BE2C (cell line): ENCODE measurements around the gene ZBTB16.

ENCODE experiments used
- DNase-seq: peaks from one replicate; pipeline ENCODE4 v3.0.0-alpha.2; 2020
- H3K27me3 ChIP-seq: fragments of 250-450 bp; sonication (Bioruptor Pico); 2 replicates; pipeline ENCODE4 v1.5.1; 2020; ENCODE audit warnings: mild to moderate bottlenecking
- H3K36me3 ChIP-seq: fragments of 250-450 bp; sonication (Bioruptor Pico); 2 replicates; pipeline ENCODE4 v1.5.1; 2020; ENCODE audit warnings: mild to moderate bottlenecking
- H3K4me1 ChIP-seq: fragments of 250-450 bp; sonication (Bioruptor Pico); 2 replicates; pipeline ENCODE4 v1.5.1; 2020
- H3K4me3 ChIP-seq: 2 replicates; pipeline ENCODE4 v1.5.1; 2011; ENCODE audit warnings: low read depth, low read length
- H3K9me3 ChIP-seq: fragments of 250-450 bp; sonication (Bioruptor Pico); 2 replicates; pipeline ENCODE4 v1.5.1; 2020
- TF ChIP-seq, protein P1 (sequence below): IDR thresholded peaks from 2 replicates; pipeline ENCODE4 v1.5.1; 2012; ENCODE audit warnings: mild to moderate bottlenecking, low read depth, low read length

The ZBTB16 gene

DNA sequence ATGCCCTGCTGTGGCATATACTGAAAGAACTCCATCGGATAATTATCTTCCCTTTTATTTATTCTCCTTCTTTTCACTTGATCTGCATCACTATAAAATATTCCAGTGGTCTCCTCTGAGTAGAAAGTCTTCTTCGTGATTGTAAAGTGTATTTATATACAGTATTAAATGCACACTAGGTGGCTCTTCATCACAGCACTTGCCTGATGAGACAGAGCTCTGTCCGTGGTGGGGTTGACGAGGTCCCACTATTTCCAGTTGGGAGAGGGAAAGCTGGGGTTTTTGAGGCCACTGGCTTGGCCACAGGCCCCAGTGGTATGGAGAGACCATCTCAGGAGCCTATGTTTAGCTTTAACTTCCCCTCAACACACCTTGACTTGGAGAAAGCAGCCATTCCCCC is 31.6 kb upstream of the ZBTB16 start:
- no peaks in the 10 kb centered on the region; the same call in 1 of the 2 replicates for H3K27me3 ChIP-seq
- no peak for DNase-seq
- no peaks in the 10 kb centered on the region for H3K4me1 ChIP-seq
- no peaks in the 10 kb centered on the region for H3K36me3 ChIP-seq
- TF ChIP-seq, protein P1, sequence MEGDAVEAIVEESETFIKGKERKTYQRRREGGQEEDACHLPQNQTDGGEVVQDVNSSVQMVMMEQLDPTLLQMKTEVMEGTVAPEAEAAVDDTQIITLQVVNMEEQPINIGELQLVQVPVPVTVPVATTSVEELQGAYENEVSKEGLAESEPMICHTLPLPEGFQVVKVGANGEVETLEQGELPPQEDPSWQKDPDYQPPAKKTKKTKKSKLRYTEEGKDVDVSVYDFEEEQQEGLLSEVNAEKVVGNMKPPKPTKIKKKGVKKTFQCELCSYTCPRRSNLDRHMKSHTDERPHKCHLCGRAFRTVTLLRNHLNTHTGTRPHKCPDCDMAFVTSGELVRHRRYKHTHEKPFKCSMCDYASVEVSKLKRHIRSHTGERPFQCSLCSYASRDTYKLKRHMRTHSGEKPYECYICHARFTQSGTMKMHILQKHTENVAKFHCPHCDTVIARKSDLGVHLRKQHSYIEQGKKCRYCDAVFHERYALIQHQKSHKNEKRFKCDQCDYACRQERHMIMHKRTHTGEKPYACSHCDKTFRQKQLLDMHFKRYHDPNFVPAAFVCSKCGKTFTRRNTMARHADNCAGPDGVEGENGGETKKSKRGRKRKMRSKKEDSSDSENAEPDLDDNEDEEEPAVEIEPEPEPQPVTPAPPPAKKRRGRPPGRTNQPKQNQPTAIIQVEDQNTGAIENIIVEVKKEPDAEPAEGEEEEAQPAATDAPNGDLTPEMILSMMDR, result peak; percentile 19; the same call in 1 of the 2 replicates
- no peaks in the 10 kb centered on the region; the same call in 1 of the 2 replicates for H3K9me3 ChIP-seq
- H3K4me3 ChIP-seq, result peak overlapping the region; percentile 20

DNA sequence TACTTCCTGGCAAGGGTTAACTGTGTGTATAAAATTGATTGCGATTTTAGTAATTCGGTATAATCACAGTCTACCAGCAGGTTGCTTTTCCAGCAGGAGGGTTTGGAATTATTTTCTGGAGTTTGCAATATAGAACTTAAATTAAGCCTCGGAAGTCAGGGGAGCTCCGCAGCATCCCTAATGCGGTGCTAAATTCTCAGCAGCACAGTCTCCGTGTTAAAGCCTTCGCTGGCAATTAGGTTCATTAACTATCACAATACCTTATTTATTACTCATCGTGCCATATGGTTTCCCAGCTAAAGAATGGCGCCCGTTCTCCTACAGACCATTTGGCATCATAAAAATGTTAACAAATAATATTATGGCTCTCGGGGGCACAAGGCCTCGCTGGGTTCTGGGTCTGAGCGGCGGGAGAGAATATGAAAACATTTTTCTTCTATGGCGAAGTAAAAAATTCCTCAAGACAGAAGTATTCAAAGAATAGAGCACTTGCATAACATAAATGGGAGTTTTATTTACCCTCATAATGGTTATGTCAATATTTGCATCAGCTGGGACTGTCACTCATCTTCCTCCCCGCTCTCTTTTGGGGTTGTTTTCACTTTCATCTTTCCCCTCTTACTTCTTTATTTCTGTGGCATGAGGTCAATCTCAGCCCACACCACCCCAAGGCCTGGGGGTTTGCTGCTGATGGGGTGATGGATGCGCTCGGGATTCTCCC is 28.1 kb upstream of the ZBTB16 start:
- DNase-seq, result no peak
- H3K27me3 ChIP-seq, result peaks cover 1% of the 10 kb centered on the region

DNA sequence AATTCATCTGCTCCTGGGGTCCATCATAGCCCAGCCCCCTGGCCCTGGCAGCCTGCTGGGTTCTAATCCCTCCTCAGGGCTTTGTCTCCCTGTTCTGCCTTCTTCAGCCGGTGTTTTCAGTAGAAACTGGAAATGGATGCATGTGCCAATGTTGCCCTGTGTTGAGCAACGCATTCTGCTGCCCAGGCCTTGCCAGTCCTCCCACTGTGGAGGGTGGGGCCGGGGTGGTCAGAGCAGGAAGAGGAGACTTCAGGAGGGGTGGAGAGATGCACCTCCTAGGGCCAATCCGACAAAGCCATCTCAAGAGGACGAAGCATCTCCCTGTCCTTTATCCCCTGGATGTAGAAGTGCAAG is 27.6 kb upstream of the ZBTB16 start:
- no peaks in the 10 kb centered on the region for H3K36me3 ChIP-seq
- no peaks in the 10 kb centered on the region; the same call in 1 of the 2 replicates for H3K4me1 ChIP-seq
- no peaks in the 10 kb centered on the region; the same call in 1 of the 2 replicates for H3K9me3 ChIP-seq
- H3K4me3 ChIP-seq, result no peak overlapping the region
- TF ChIP-seq, protein P1, result no peak
- DNase-seq, result no peak
- H3K27me3 ChIP-seq, result peaks cover 6% of the 10 kb centered on the region

More for the DNA sequence above, 28.1 kb upstream of the ZBTB16 start:
- Histone ChIP-seq H3K4me3 (no peak overlapping the region), H3K9me3 (no peaks in the 10 kb centered on the region; the same call in 1 of the 2 replicates), H3K4me1 (no peaks in the 10 kb centered on the region; the same call in 1 of the 2 replicates), H3K36me3 (no peaks in the 10 kb centered on the region)
- TF ChIP-seq, protein P1, result no peak

DNA sequence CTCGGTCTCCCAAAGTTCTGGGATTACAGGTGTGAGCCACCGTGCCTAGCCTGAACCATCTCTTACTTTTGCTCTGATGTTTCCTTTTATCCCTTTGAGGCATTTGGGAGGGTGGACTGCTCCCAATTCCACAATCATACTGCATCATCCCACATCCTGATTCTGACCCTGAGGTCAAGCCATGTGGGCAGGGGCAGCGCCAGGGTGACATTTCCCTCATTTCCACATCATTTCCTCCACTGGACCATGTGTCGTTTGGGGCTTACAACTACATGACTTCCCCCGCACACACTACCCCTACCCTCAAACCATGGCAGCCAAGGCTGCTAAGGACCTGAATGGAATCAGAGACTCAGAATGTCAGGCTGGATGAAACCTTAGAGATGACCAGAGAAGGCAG is 26.4 kb upstream of the ZBTB16 start:
- TF ChIP-seq, protein P1, result no peak
- peaks cover 9% of the 10 kb centered on the region for H3K27me3 ChIP-seq
- no peak for DNase-seq

DNA sequence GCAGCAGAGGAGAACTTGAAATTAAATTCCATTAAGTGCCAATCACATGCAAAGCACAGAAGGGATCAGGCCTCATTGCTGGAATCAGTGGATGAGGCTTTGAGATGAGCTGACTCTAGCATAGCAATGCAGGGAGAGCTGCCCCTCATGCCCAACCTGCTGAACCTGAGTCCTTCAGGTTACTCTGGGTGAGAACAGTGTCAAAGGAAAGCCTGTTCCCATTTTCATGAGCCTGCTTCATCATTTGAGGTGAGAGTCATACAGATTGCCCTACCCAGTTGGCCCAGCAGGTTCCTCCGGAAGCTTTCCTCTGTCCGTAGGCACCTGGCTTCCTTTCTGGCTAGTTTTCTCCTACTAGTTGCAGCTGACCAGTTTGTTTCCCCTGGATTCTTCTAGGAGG is 25.9 kb upstream of the ZBTB16 start:
- TF ChIP-seq, protein P1, result no peak
- Histone ChIP-seq H3K4me1 (no peaks in the 10 kb centered on the region; the same call in 1 of the 2 replicates), H3K27me3 (peaks cover 9% of the 10 kb centered on the region; the same call in 1 of the 2 replicates), H3K36me3 (no peaks in the 10 kb centered on the region), H3K4me3 (no peak overlapping the region), H3K9me3 (no peaks in the 10 kb centered on the region)
- DNase-seq, result no peak

More for the DNA sequence above, 26.4 kb upstream of the ZBTB16 start:
- Histone ChIP-seq H3K4me3 (no peak overlapping the region), H3K9me3 (no peaks in the 10 kb centered on the region; the same call in 1 of the 2 replicates), H3K4me1 (no peaks in the 10 kb centered on the region; the same call in 1 of the 2 replicates), H3K36me3 (no peaks in the 10 kb centered on the region)

DNA sequence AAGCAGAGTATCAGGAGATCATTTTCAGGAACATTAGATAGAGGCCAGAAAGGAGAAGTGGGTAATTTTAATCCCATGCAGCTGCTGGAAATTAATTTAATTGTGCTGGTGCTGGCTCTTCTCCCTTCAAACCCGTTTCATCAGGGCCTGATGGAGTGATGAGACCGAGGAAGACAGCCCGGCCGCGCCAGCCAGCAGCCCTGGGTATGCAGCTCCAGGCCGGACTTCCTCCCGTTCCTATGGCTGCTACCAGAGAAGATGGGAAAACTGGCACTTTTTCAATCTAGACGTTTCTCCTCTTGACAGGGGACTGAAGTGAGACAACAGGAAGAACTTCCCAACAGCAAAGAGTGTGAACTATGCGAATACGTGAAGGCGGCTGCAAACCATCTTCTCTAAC is 24.6 kb upstream of the ZBTB16 start:
- no peak for DNase-seq
- TF ChIP-seq, protein P1, result no peak
- Histone ChIP-seq H3K9me3 (no peaks in the 10 kb centered on the region), H3K4me3 (no peak overlapping the region), H3K27me3 (peaks cover 9% of the 10 kb centered on the region; the same call in 1 of the 2 replicates), H3K36me3 (no peaks in the 10 kb centered on the region), H3K4me1 (no peaks in the 10 kb centered on the region; the same call in 1 of the 2 replicates)
